KG1 (cell line): ENCODE data around the gene MAML3.

Source experiments
- DNase-seq: peaks from one replicate; lab custom pipeline; 2025; lab: John Stamatoyannopoulos, UW

MAML3 gene

DNA sequence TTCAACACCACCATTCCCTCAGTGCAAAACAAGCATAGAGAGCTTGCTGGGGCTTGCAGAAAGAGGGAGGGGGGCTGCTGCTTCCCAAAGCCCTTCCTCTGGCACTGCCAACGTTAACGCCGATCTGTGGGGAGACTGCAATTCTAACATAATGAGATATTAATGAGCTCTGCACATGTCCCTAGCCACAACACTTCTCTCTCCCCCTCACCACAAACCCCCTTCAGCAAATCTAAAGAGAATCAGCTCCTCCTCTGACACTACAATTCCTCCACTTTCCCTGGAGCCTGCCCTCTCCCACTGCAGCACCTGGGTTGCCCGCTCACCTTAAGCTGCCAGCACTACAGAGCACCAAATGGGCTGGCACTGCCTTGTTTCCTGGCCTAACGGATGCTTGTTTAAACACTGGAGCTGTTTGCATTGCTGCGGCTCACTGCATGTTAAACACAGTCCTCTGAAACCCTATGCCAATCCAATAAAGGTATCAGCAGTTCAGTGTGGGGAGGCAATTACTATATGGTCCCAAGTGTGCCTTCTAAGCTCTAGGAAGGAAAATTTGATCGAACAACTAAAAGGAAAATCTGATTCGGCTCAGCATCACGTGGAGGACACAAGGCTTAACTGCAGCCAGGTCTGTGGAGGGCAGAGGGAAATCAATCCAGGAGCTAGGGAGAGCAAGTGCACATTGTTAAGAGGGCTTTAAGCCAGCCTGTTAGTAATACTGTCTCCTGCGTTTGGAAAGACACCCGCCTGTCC lies 232.4 kb downstream of the MAML3 start:
- no peak for DNase-seq

- no peak for DNase-seq
These were observed 233.4 kb downstream of the MAML3 start for GRCh38 chr4:139920486-139921002.

- DNase-seq, result no peak
These were observed 234.5 kb downstream of the MAML3 start for GRCh38 chr4:139919521-139919920.

- DNase-seq, result no peak
These were observed 235.0 kb downstream of the MAML3 start for GRCh38 chr4:139919004-139919403.

DNA sequence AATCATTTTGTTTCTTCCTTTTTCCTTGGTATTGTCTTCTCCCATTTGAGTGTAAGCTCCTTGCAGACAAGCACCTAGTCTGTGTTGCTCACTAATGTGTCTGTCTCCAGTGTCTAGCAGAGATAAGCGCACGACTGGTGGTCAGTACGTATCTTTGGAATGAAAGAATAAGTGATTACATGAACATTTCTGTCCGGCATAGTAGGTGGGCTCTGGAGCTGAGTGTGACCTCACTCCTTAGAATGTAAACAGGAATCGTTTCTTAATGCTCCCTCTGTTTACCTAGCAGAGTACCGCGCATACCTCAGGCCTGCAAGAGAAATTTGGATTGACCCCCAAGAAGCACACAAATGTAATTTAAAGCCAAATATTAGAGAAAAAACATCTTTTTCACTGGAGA lies 235.4 kb downstream of the MAML3 start:
- DNase-seq, result no peak

DNA sequence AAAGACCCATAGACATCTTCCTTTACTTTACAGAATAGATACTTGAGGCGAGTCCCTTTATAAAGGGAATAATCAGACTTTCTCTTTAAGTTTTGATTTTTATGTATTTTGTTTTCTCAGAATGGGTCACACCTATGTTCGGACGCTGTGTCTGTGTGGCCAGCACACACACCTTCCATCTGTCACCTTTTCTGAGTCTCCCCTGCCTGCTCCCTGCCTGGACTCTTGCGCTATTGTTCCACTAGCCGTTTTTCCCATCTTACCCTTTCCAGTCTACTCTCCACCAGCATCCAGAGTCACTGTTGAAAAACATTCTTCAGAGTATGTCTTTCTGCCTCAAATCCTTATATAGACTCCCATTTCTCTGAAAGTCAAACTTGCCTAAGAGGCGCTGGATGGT lies 236.1 kb downstream of the MAML3 start:
- DNase-seq, result no peak

DNA sequence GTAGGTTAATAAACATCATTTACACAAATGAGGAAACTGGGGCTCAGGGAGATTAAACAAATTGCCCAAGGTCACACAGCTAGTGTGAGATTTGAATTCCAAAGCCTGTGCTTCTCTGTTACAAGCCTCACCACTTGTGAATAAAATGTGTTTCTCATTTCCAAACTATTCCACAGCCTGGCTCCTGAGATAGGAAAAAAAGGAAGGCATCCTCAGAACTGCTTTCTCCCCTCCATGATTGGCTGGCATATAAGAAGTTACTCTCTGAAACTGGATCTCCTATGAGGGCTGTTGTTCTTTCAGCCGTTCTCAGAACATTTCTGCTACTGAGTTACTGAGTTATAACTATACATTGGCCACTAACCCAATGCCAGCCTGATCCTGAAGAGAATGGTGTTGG lies 237.9 kb downstream of the MAML3 start:
- DNase-seq, result no peak

DNA sequence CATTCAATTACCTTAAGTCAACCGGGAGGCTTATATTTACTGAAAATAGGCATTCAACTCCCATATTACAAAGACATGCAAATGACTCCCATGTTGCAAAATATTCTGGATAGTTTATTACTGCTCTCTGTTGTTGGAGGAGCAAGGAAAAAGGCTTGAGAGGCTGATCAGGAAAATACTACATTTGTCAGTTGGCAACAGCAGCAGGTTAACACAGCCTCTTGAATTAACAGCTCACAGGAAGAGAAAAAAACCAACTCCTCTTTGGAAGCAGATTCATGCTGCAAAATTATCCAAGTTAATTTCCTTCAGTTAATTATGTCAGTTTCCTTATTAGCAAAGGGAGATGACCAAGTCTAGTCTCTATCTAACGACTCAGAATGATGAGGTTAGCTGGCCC lies 238.9 kb downstream of the MAML3 start:
- DNase-seq, result no peak

DNA sequence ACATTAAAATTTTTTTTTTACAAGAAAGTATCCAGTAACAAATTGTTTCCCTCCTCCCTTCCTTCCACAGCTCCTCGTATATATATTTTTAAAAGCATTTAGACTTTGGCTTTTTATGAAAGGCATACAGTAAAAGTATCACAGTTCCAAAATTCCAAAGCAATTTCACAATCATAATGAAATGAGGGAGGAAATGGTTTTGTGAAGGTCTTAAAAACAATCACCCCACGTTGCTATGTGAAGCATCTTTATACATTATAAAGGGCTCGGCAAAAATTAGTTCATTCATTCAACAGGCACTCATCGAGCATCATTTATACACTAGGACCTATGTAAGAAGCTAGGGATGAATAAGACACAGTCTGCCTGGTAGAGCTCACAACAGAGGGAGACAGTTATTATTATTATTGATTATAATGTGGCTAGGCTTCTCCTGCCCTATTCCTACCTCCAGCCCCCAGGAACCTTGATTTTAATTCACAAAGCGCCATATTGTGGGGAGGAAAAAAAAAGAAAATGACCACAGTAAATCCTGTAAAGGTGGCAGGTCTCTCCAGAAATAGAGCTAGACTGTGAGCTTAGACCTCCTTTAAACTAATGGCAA lies 239.9 kb downstream of the MAML3 start:
- no peak for DNase-seq

GRCh38 chr4:139913398-139913990 lies 240.5 kb downstream of the MAML3 start:
- no peak for DNase-seq

GRCh38 chr4:139912445-139912844 lies 241.5 kb downstream of the MAML3 start:
- DNase-seq, result no peak

GRCh38 chr4:139910106-139910505 lies 243.9 kb downstream of the MAML3 start:
- DNase-seq, result no peak

- no peak for DNase-seq
These were observed 245.1 kb downstream of the MAML3 start for GRCh38 chr4:139908636-139909437.

DNA sequence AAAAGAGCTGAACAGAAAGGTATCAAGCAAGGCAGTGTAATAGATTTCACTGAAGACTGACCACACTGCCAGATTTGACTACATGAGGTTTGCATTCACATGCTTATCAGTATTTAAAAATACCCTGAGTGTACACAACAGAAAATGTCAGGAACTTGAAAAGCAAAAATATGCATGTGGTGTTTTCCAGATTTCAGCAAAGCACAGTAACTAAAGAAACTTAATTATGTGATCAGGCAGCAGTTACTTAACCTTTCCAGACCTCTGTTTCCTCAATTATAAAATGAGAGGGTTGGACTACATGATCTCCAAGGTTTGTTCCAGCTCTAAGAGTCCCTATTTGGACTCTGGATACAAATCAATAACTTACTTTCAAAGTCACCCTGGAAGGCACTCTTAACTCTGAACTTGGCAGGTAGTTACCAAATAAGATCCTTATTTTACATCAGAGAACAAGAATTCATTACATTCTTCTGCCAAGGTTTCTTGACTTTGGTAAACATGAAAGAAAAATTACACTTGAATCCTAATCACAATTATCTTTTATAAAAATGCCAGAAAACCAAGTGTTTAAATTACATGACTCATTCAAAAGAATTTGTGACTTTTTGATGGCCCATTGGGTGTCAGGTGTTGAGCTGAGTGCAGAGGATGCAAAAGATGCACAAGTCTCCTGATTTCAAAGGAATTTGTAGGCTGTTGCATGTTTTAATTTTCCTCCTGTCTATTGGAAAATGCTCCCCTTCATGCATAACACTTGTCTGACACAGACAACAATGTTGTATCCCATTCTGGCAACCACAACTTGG lies 246.8 kb downstream of the MAML3 start:
- no peak for DNase-seq

GRCh38 chr4:139905489-139905888 lies 248.5 kb downstream of the MAML3 start:
- no peak for DNase-seq

DNA sequence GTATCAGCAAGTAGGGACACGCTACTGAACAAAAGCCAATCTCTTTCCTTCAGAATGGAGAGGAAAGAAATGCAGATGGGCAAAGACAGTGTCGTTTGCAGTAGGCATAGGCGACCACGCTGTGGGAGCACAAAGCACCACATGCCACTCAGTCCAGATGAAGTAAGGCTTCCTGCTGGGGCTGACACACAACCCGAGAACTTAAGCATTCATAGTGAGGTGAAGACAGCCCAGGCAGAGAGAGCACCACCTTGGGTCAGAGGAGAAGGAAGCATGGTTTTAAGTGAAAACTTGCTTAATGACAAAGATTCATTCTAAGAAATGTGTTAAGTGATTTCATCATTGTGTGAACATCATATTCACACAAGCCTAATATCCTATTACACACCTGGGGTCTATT lies 249.6 kb downstream of the MAML3 start:
- no peak for DNase-seq

DNA sequence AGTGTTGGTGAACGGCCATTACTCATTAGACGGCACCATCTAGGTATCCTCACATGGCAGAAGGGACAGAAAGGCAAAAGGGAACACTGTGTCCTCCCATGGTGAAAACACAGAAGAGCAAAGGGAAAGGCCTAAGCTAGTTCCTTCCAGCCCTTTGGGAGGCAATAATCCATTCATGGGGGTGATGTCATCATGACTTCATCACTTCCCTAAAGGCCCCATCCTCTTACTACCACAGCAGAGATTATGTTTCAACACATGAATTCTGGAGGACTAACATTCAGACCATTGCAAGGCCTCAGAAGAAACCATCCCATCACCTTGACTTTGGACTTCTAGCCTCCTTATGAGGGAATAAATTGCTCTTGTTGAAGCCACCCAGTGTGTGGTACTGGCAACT lies 250.1 kb downstream of the MAML3 start:
- DNase-seq, result no peak

- DNase-seq, result no peak
These were observed 251.4 kb downstream of the MAML3 start for GRCh38 chr4:139902321-139903320.

GRCh38 chr4:139901531-139902320 lies 252.3 kb downstream of the MAML3 start:
- no peak for DNase-seq
